CD14-positive monocyte (primary cell): Measurements from ENCODE around the gene LRBA. TPM values are rescaled to one million over a fixed set of nuclear protein-coding genes. Genes with fewer than 3 reads are reported as not detected.

ENCODE experiments used
- DNase-seq, 3 donors: peaks; one replicate each; pipeline ENCODE4 v3.0.0-alpha.2; 2011 to 2022
- H2AFZ ChIP-seq: 2 replicates; pipeline ENCODE4 v1.6.0; 2012; ENCODE audit warnings: mild to moderate bottlenecking, low read depth, low read length, inconsistent platforms; ENCODE audit not compliant: insufficient read depth, poor library complexity, severe bottlenecking
- H3K27ac ChIP-seq, 2 donors: 1 replicate in 1 of 2; 2 replicates in 1 of 2; pipeline ENCODE4 v1.5.1; 2012 to 2013; ENCODE audit warnings: low read length in 2 of 2, control low read depth in 1 of 2, inconsistent platforms in 1 of 2, low read depth in 1 of 2, mild to moderate bottlenecking in 1 of 2
- H3K27me3 ChIP-seq, 2 donors: one replicate each; pipeline versions ENCODE4 v1.6.0 to v1.6.1; 2011 to 2013; ENCODE audit warnings: low read length in 2 of 2; ENCODE audit not compliant: control insufficient read depth in 2 of 2, insufficient read depth in 2 of 2
- H3K36me3 ChIP-seq, 2 donors: replicated peaks in 1 of 2; 1 replicate in 1 of 2; 2 replicates in 1 of 2; pipeline versions ENCODE4 v1.5.1 to v1.6.1; 2012 to 2013; ENCODE audit warnings: low read length in 2 of 2, control low read depth in 1 of 2, inconsistent platforms in 1 of 2, mild to moderate bottlenecking in 1 of 2; ENCODE audit not compliant: insufficient read depth in 2 of 2, control insufficient read depth in 1 of 2
- H3K4me1 ChIP-seq, 2 donors: 1 replicate in 1 of 2; 2 replicates in 1 of 2; pipeline versions ENCODE4 v1.5.1 to v1.6.1; 2012 to 2013; ENCODE audit warnings: low read length in 2 of 2, control low read depth in 1 of 2, inconsistent platforms in 1 of 2, mild to moderate bottlenecking in 1 of 2, moderate library complexity in 1 of 2; ENCODE audit not compliant: insufficient read depth in 2 of 2, control insufficient read depth in 1 of 2
- H3K4me2 ChIP-seq: replicated peaks from 2 replicates; pipeline ENCODE3; 2012; ENCODE audit warnings: low read length, moderate library complexity, mild to moderate bottlenecking; ENCODE audit not compliant: poor library complexity, severe bottlenecking; ENCODE audit errors: extremely low read depth
- H3K4me3 ChIP-seq, 3 experiments: fragments of 200-600 bp in 1 of 3; sonication (generic) in 1 of 3; replicated peaks in 1 of 3; 1 replicate in 2 of 3; 2 replicates in 1 of 3; pipeline ENCODE4 v1.5.1; 2011 to 2013; ENCODE audit warnings: low read length in 3 of 3, mild to moderate bottlenecking in 3 of 3, control low read depth in 2 of 3, low read depth in 2 of 3, inconsistent platforms in 1 of 3, moderate library complexity in 1 of 3
- H3K79me2 ChIP-seq: 2 replicates; pipeline ENCODE4 v1.6.0; 2012; ENCODE audit warnings: mild to moderate bottlenecking, control low read depth, inconsistent platforms, low read length, moderate library complexity; ENCODE audit not compliant: insufficient read depth
- H3K9ac ChIP-seq: 2 replicates; pipeline ENCODE4 v1.6.0; 2017; ENCODE audit warnings: low read length, mild to moderate bottlenecking; ENCODE audit not compliant: insufficient read depth, poor library complexity, severe bottlenecking
- H3K9me3 ChIP-seq, 2 donors: replicated peaks in 1 of 2; 1 replicate in 1 of 2; 2 replicates in 1 of 2; pipeline versions ENCODE4 v1.5.1 to v1.6.1; 2012 to 2013; ENCODE audit warnings: low read length in 2 of 2, control low read depth in 1 of 2; ENCODE audit not compliant: control insufficient read depth in 1 of 2, insufficient read depth in 1 of 2
- H4K20me1 ChIP-seq: 2 replicates; pipeline ENCODE4 v1.6.0; 2012; ENCODE audit warnings: mild to moderate bottlenecking, low read length, control low read depth, moderate library complexity; ENCODE audit not compliant: insufficient read depth
- H3K27ac Mint-ChIP-seq, 7 donors: one replicate each; pipeline ENCODE4 v1.8.0; 2020; ENCODE audit warnings: mild to moderate bottlenecking in 7 of 7, mixed read lengths in 7 of 7, moderate library complexity in 6 of 7, inconsistent platforms in 2 of 7
- H3K27me3 Mint-ChIP-seq, 3 donors: one replicate each; pipeline ENCODE4 v1.8.0; 2021 to 2022; ENCODE audit warnings: low read depth in 3 of 3, mild to moderate bottlenecking in 3 of 3, mixed read lengths in 3 of 3, moderate library complexity in 3 of 3, inconsistent platforms in 1 of 3
- H3K36me3 Mint-ChIP-seq, 2 donors: one replicate each; pipeline ENCODE4 v1.8.0; 2020; ENCODE audit warnings: mixed read lengths in 2 of 2, inconsistent platforms in 1 of 2, mild to moderate bottlenecking in 1 of 2
- H3K4me1 Mint-ChIP-seq: one replicate; pipeline ENCODE4 v1.8.0; 2020; ENCODE audit warnings: mild to moderate bottlenecking, mixed read lengths
- H3K4me3 Mint-ChIP-seq, 2 donors: one replicate each; pipeline ENCODE4 v1.8.0; 2020; ENCODE audit warnings: mild to moderate bottlenecking in 2 of 2, mixed read lengths in 2 of 2, moderate library complexity in 1 of 2
- H3K9me3 Mint-ChIP-seq, 7 donors: one replicate each; pipeline ENCODE4 v1.8.0; 2020 to 2022; ENCODE audit warnings: mixed read lengths in 7 of 7, mild to moderate bottlenecking in 6 of 7, moderate library complexity in 6 of 7, inconsistent platforms in 2 of 7
- CTCF ChIP-seq: fragments of 200-600 bp; IDR thresholded peaks from one replicate; pipeline ENCODE4 v1.8.0; 2022; ENCODE audit warnings: antibody characterized with exemption, mild to moderate bottlenecking
- WGBS: methylation state at CpG from one replicate; pipeline ENCODE4 v1.1.5; 2013; ENCODE audit warnings: missing lambda C conversion rate; ENCODE audit not compliant: insufficient coverage; 5-methylcytosine and 5-hydroxymethylcytosine counted together
- intact Hi-C, 2 donors: fragments of 100-400 bp; cut with micrococcal nuclease; formaldehyde crosslinking; loops; one replicate each; pipeline versions ENCODE4 v1.15.0 to v1.15.1; 2023
- polyA plus RNA-seq, 3 donors: library from polyadenylated mRNA; depleted of rRNA in 1 of 3; unstranded in 2 of 3; stranded (reverse) in 1 of 3; fragments of 300-500 nt in 2 of 3; fragments of >200 nt in 1 of 3; fragmentation: Illumina TruSeq in 2 of 3; gene quantifications; 1 replicate in 2 of 3; 2 replicates in 1 of 3; pipeline ENCODE4 v1.2.3, GENCODE V29; 2012 to 2021

The LRBA gene
- polyA plus RNA-seq, 3 donors = 1.5 to 5.5 (median 4.4) TPM

GRCh38 chr4:150562751-150563150 lies 452.3 kb downstream of the LRBA start:
- no peaks in the 10 kb centered on the region for H3K27me3 ChIP-seq
- H3K79me2 ChIP-seq = no peaks in the 10 kb centered on the region
- H3K9me3 Mint-ChIP-seq = peaks cover under 1 to 5% (median 2%) of the 10 kb centered on the region in 7 donors
- H3K4me1 ChIP-seq = no peaks in the 10 kb centered on the region
- no peaks in the 10 kb centered on the region for H4K20me1 ChIP-seq
- H2AFZ ChIP-seq = no peak overlapping the region
- H3K27ac ChIP-seq = no peak overlapping the region
- H3K36me3 Mint-ChIP-seq = peaks cover 0 to 3% of the 10 kb centered on the region in 2 donors
- no peak overlapping the region for H3K9ac ChIP-seq
- TF ChIP-seq CTCF = no peak
- H3K9me3 ChIP-seq = no peaks in the 10 kb centered on the region
- no peaks in the 10 kb centered on the region for H3K36me3 ChIP-seq
- H3K4me2 ChIP-seq = no peak overlapping the region
- no peak overlapping the region for H3K27ac Mint-ChIP-seq
- H3K4me3 Mint-ChIP-seq = no peak overlapping the region
- H3K4me3 ChIP-seq = no peak overlapping the region
- DNase-seq = no peak
- H3K27me3 Mint-ChIP-seq = no peaks in the 10 kb centered on the region
- no peaks in the 10 kb centered on the region for H3K4me1 Mint-ChIP-seq
- intact Hi-C loops = no loop called here

GRCh38 chr4:150562250-150562649 lies 452.8 kb downstream of the LRBA start:
- Mint-ChIP-seq H3K36me3 (peaks cover 0 to 2% of the 10 kb centered on the region in 2 donors), H3K27ac (no peak overlapping the region), H3K9me3 (peaks cover 1 to 5% (median 2%) of the 10 kb centered on the region in 7 donors), H3K4me1 (no peaks in the 10 kb centered on the region), H3K4me3 (no peak overlapping the region), H3K27me3 (no peaks in the 10 kb centered on the region)
- Histone ChIP-seq H3K27me3 (no peaks in the 10 kb centered on the region), H3K79me2 (no peaks in the 10 kb centered on the region), H3K9me3 (no peaks in the 10 kb centered on the region), H2AFZ (no peak overlapping the region), H3K4me1 (no peaks in the 10 kb centered on the region), H3K36me3 (no peaks in the 10 kb centered on the region), H4K20me1 (no peaks in the 10 kb centered on the region), H3K4me3 (no peak overlapping the region), H3K9ac (no peak overlapping the region), H3K27ac (no peak overlapping the region), H3K4me2 (no peak overlapping the region)
- WGBS = no CpG with 5 or more reads among the region's 2 CpGs
- intact Hi-C loops = no loop called here
- DNase-seq = no peak
- TF ChIP-seq CTCF = no peak
